ENCODE data around the gene GARIN5B. TPM values are rescaled to one million over a fixed set of nuclear protein-coding genes. Genes with fewer than 3 reads are reported as not detected.

Gene GARIN5B
- total and polyA plus RNA-seq, 2 of the 8 experiments (the other 6 are each of a cell fraction or from before 2014, with no cell fraction given): 0.03 TPM; not detected in 1

DNA sequence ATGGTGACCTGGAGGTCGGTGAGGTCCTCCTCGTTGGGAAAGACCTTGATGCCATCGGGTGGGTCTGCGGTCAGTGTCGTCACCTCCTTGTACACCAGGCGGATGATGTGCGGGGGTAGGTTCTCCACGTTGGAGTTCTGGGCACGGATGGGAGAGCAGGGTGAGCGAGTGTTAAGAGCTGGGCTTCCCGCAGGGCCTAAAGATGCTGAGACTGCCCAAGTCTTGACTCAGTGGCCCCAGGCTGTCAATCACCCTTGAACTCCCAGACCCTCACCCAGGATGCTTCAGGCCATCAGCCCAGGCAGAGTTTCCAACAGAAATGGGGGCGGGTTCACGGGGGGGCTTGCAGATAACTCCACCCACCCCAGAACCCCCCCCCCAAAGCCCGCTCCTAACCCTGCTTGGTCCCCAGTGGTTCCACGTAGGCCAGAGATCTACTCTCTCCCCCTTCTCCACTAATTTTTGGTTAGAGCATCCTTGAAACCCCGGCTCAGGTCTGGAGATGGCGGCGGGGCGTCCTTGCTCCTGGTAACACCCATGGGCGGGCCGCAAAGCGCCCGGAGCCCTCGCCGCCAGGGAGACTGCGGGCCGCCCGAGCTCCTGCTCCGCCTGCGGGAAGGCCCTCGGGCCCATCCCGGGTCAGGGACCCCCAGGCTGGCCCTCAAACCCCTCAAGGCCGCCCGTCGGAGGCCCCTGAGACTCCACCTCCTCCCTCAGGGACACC lies 43.9 kb upstream of the GARIN5B start:
- no peak overlapping the region for H2BK20ac ChIP-seq (ENCODE audit: low read length)
- no peak overlapping the region for H3K14ac ChIP-seq (ENCODE audit: insufficient read length)
- H3K9me3 ChIP-seq (ENCODE audit: insufficient read depth in 2 of 2, low read depth in 1 of 2, low read length in 1 of 2): no peaks in the 10 kb centered on the region; a peak in 1 of 4 replicates
- no peak overlapping the region for H4K91ac ChIP-seq (replicated peaks; ENCODE audit: insufficient read length, low read length)
- H4K20me1 ChIP-seq (replicated peaks in 1 of 2; ENCODE audit: control insufficient read depth in 1 of 2, insufficient read depth in 2 of 2, low read length in 2 of 2): peaks cover 33 to 34% of the 10 kb centered on the region in 2 experiments
- DNase-seq (ENCODE audit: low read depth in 1 of 2, low spot score in 2 of 2) (no peak), FAIRE-seq (no peak)
- peaks cover 0 to 20% (median 13%) of the 10 kb centered on the region in 4 experiments; a peak in 6 of 7 replicates for H3K4me1 ChIP-seq (replicated peaks in 1 of 4; ENCODE audit: control insufficient read depth in 3 of 4, insufficient read depth in 4 of 4, low read length in 3 of 4)
- no peak overlapping the region for H2AK5ac ChIP-seq (ENCODE audit: low read depth, low read length)
- peak overlapping the region; percentile 88 to 99 for H3K4me2 ChIP-seq (ENCODE audit: insufficient read depth in 1 of 2, low read depth in 2 of 2, low read length in 2 of 2)
- no peak overlapping the region for H3K4ac ChIP-seq (replicated peaks; ENCODE audit: insufficient read length, low read depth, low read length)
- H3K4me3 ChIP-seq (ENCODE audit: extremely low read depth in 1 of 4, insufficient read depth in 2 of 4, low read depth in 3 of 4, low read length in 4 of 4): peak overlapping the region; percentile 64 to 98 (median 80)
- H4K8ac ChIP-seq (ENCODE audit: extremely low read depth, insufficient read depth, low read length): no peak overlapping the region; the same call in 1 of the 2 replicates
- no peak overlapping the region for H2AFZ ChIP-seq (ENCODE audit: low read length)
- H2BK5ac ChIP-seq (ENCODE audit: low read depth, low read length): no peak overlapping the region
- no peak overlapping the region for H4K5ac ChIP-seq (ENCODE audit: insufficient read length, low read depth, low read length)
- H3K79me1 ChIP-seq (ENCODE audit: low read depth, low read length): peaks cover 15% of the 10 kb centered on the region
- H3K79me2 ChIP-seq (ENCODE audit: control insufficient read depth in 1 of 2, insufficient read depth in 2 of 2, low read length in 2 of 2): peaks cover 12 to 33% of the 10 kb centered on the region in 2 experiments
- ChIA-PET CTCF (ENCODE audit: partially characterized antibody) (interaction anchor here (1.1 to 2.2 kb wide), 2 partner anchors 23 to 24 kb away, joined by 3 to 8 read pairs; partner anchors contain the start of gene TMEM238), POLR2A (ENCODE audit: partially characterized antibody) (interaction anchor here (0.6 to 34.6 kb wide), 70 partner anchors 6 to 987 kb away, joined by 3 to 874 read pairs (median 5); partner anchors contain the start of genes C19orf85, DNAAF3, EPS8L1 and FIZ1)
- 40% methylated on average over 14 of the region's 35 CpGs; no CpG with 5 or more reads in 1 of the 2 experiments for WGBS, 2 experiments (ENCODE audit: extremely low coverage in 1 of 2, insufficient coverage in 1 of 2, insufficient read length in 1 of 2, insufficient replicate concordance in 2 of 2, low coverage in 1 of 2, low lambda C conversion rate in 2 of 2, missing lambda C conversion rate in 1 of 2)
- peak overlapping the region; percentile 94 for H3K27ac ChIP-seq (ENCODE audit: low read depth, low read length)
- peaks cover 0 to 4% (median 1%) of the 10 kb centered on the region in 4 experiments; a peak in 2 of 7 replicates for H3K27me3 ChIP-seq (replicated peaks in 1 of 4; ENCODE audit: control insufficient read depth in 3 of 4, extremely low read depth in 1 of 4, insufficient read depth in 3 of 4, low read length in 3 of 4)
- peaks cover 21 to 48% (median 38%) of the 10 kb centered on the region in 4 experiments for H3K36me3 ChIP-seq (ENCODE audit: control insufficient read depth in 2 of 4, insufficient read depth in 4 of 4, low read length in 3 of 4)
- H3K9ac ChIP-seq (replicated peaks in 1 of 4; ENCODE audit: extremely low read depth in 1 of 4, low read depth in 3 of 4, low read length in 3 of 4): peak overlapping the region; percentile 56 to 85 (median 80)
- no peak overlapping the region for H2BK15ac ChIP-seq (ENCODE audit: low read length)
- peak overlapping the region; percentile 83; the same call in 1 of the 2 replicates for H3K18ac ChIP-seq (ENCODE audit: extremely low read depth, low read length)
- no peak overlapping the region for H3K23ac ChIP-seq (ENCODE audit: insufficient read length)
- H3K23me2 ChIP-seq (ENCODE audit: low read depth, low read length): peaks cover 13% of the 10 kb centered on the region
- H2BK120ac ChIP-seq (replicated peaks; ENCODE audit: low read depth, low read length): no peak overlapping the region
- H3K56ac ChIP-seq (replicated peaks; ENCODE audit: insufficient read length, low read depth, low read length): no peak overlapping the region
- no peak overlapping the region for H2BK12ac ChIP-seq (ENCODE audit: low read depth, low read length)
- TF ChIP-seq BCL11A (IDR thresholded peaks at IDR 0.05; ENCODE audit: low read depth in 2 of 2, low read length in 2 of 2) (no peak), CEBPB (IDR thresholded peaks at IDR 0.05; ENCODE audit: low read depth, low read length) (no peak), CBX8 (IDR thresholded peaks at IDR 0.05; ENCODE audit: borderline replicate concordance, low read depth, low read length) (no peak), GABPA (IDR thresholded peaks at IDR 0.05; ENCODE audit: borderline replicate concordance, insufficient read depth, low read length) (no peak), CHD1 (IDR thresholded peaks at IDR 0.05; ENCODE audit: low read depth, low read length) (no peak), CTBP2 (IDR thresholded peaks at IDR 0.05; ENCODE audit: borderline replicate concordance, insufficient read depth, insufficient read length, low read length) (no peak), TAF7 (optimal IDR thresholded peaks at IDR 0.05; ENCODE audit: borderline replicate concordance, low read depth, low read length) (no peak), PHF8 (conservative IDR thresholded peaks at IDR 0.05; ENCODE audit: low read depth, low read length) (no peak; the same call in 1 of the 2 replicates), CREB1 (IDR thresholded peaks at IDR 0.05) (no peak), RBBP5 (IDR thresholded peaks at IDR 0.05; ENCODE audit: borderline replicate concordance, low read depth, low read length) (no peak), EZH2 (IDR thresholded peaks at IDR 0.05; ENCODE audit: low read depth, low read length, severe bottlenecking) (no peak), NRF1 (IDR thresholded peaks at IDR 0.05; ENCODE audit: low read depth, low read length) (no peak)

Measured in H1 (cell line).